NCI-H1092 (cell line): ENCODE data around the gene UBN1.

Source experiments
- DNase-seq: peaks from one replicate; lab custom pipeline; 2025; lab: John Stamatoyannopoulos, UW

UBN1 gene

GRCh38 chr16:4825196-4825595 is 22.1 kb upstream of the UBN1 start:
- no peak for DNase-seq

GRCh38 chr16:4826526-4826925 is 20.8 kb upstream of the UBN1 start:
- no peak for DNase-seq

GRCh38 chr16:4826980-4827379 is 20.3 kb upstream of the UBN1 start:
- DNase-seq, result no peak

- DNase-seq, result no peak
These were observed 18.5 kb upstream of the UBN1 start for GRCh38 chr16:4828567-4829321.

GRCh38 chr16:4830408-4830807 is 16.9 kb upstream of the UBN1 start:
- DNase-seq, result no peak

- DNase-seq, result no peak
These were observed 15.7 kb upstream of the UBN1 start for GRCh38 chr16:4831616-4832015.

GRCh38 chr16:4832698-4833343 is 14.5 kb upstream of the UBN1 start:
- no peak for DNase-seq

GRCh38 chr16:4833584-4833983 is 13.7 kb upstream of the UBN1 start:
- DNase-seq, result no peak

GRCh38 chr16:4836727-4837126 is 10.6 kb upstream of the UBN1 start:
- no peak for DNase-seq

- DNase-seq, result no peak
These were observed 9.4 kb upstream of the UBN1 start for GRCh38 chr16:4837733-4838501.

GRCh38 chr16:4839942-4840341 is 7.3 kb upstream of the UBN1 start:
- DNase-seq, result no peak

GRCh38 chr16:4840984-4841383 is 6.3 kb upstream of the UBN1 start:
- DNase-seq, result no peak

GRCh38 chr16:4846503-4846900 is 779 bp upstream of the UBN1 start:
- no peak for DNase-seq

- DNase-seq, result no peak
These were observed 700 bp downstream of the UBN1 start for GRCh38 chr16:4847774-4848587.

- DNase-seq, result no peak
These were observed 2.9 kb downstream of the UBN1 start for GRCh38 chr16:4850211-4850610.

GRCh38 chr16:4852221-4852872 is 5.1 kb downstream of the UBN1 start:
- no peak for DNase-seq

- no peak for DNase-seq
These were observed 8.1 kb downstream of the UBN1 start for GRCh38 chr16:4855371-4855770.

- no peak for DNase-seq
These were observed 8.5 kb downstream of the UBN1 start for GRCh38 chr16:4855804-4856203.

GRCh38 chr16:4859190-4859899 is 12.1 kb downstream of the UBN1 start:
- DNase-seq, result no peak

- no peak for DNase-seq
These were observed 12.6 kb downstream of the UBN1 start for GRCh38 chr16:4859900-4860255.

- no peak for DNase-seq
These were observed 13.6 kb downstream of the UBN1 start for GRCh38 chr16:4860727-4861342.
